Astrocyte of the spinal cord (primary cell): ENCODE measurements around the gene AGBL5.

Experiments used
- DNase-seq: peaks from one replicate; pipeline ENCODE4 v3.0.0; 2011; ENCODE audit warnings: low read depth, low spot score
- H3K4me3 ChIP-seq: 2 replicates; pipeline ENCODE4 v1.5.1; 2011; ENCODE audit warnings: low read depth, mild to moderate bottlenecking, low read length, moderate library complexity
- in situ Hi-C: cut with HindIII; loops from 2 replicates; pipeline ENCODE4 v1.10.0; 2017; ENCODE audit warnings: low sequenced_read_pairs
- TF ChIP-seq, protein P1 (sequence below): IDR thresholded peaks from 2 replicates; pipeline ENCODE4 v1.5.1; 2012; ENCODE audit warnings: low read depth, mild to moderate bottlenecking, low read length, inconsistent platforms

AGBL5 gene

DNA sequence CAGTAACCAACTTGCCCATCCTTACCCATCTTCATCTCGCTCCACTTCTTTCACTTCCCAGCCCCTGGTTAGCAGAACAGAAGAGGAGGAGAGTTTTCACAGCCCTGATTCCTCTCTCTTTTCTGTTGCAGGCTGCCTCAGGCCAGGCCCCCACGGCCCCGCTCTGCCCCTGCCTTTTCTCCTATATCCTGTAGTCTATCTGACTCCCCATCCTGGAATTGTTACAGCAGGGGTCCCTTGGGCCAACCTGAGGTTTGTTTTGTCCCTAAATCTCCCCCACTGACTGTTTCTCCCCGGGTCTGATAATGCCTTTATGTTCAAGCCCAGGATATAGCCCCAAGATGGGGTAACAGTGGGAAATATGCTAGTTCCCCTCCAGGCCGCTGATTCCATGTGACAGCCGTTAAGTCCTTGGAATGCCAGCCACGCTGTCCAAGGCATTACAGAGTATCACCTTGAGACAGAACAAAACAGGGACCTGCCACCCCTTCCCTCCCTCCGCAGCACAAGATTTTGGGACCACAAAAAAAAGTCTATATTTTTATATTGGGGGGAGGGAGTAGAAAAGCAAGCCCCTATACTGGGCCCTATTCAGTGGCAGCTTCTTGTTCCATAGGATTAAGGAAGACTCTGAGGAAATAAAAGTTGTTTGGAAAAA lies 18.6 kb downstream of the AGBL5 start:
- in situ Hi-C loops, result no loop called here
- TF ChIP-seq, protein P1, sequence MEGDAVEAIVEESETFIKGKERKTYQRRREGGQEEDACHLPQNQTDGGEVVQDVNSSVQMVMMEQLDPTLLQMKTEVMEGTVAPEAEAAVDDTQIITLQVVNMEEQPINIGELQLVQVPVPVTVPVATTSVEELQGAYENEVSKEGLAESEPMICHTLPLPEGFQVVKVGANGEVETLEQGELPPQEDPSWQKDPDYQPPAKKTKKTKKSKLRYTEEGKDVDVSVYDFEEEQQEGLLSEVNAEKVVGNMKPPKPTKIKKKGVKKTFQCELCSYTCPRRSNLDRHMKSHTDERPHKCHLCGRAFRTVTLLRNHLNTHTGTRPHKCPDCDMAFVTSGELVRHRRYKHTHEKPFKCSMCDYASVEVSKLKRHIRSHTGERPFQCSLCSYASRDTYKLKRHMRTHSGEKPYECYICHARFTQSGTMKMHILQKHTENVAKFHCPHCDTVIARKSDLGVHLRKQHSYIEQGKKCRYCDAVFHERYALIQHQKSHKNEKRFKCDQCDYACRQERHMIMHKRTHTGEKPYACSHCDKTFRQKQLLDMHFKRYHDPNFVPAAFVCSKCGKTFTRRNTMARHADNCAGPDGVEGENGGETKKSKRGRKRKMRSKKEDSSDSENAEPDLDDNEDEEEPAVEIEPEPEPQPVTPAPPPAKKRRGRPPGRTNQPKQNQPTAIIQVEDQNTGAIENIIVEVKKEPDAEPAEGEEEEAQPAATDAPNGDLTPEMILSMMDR, result no peak
- H3K4me3 ChIP-seq, result peak overlapping the region; percentile 99
- DNase-seq, result no peak

DNA sequence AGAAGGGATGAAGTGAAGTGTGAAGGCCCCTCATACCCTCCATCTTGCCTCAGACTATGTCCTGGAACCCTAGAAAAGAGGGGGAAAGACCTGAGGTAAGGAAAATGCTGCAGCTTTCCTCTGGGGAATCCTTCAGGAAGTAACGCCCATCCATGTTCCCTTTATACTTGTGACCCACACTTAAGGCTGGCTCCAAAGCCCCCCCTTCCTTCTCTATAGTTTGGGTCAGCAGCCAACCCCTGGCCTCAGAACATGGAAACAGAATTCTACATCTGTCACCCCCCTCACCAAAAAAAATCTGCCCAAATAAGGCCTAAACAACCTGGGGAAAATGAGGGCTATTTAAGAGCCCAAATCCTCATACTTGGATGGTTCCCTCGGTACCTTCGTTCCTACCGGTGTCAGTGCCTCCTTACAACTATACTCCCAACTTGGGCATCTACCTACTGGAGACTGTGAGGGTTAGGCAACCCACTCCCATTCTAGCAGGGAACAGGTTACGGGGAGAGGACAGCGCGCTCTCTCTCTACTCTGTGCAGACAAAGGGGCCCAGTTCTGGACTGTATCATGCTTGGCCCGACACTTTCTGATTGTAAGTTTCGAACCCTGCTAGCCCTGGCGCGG lies 19.3 kb downstream of the AGBL5 start:
- H3K4me3 ChIP-seq, result peak overlapping the region; percentile 99
- DNase-seq, result no peak
- in situ Hi-C loops, result no loop called here
- TF ChIP-seq, protein P1, result no peak

DNA sequence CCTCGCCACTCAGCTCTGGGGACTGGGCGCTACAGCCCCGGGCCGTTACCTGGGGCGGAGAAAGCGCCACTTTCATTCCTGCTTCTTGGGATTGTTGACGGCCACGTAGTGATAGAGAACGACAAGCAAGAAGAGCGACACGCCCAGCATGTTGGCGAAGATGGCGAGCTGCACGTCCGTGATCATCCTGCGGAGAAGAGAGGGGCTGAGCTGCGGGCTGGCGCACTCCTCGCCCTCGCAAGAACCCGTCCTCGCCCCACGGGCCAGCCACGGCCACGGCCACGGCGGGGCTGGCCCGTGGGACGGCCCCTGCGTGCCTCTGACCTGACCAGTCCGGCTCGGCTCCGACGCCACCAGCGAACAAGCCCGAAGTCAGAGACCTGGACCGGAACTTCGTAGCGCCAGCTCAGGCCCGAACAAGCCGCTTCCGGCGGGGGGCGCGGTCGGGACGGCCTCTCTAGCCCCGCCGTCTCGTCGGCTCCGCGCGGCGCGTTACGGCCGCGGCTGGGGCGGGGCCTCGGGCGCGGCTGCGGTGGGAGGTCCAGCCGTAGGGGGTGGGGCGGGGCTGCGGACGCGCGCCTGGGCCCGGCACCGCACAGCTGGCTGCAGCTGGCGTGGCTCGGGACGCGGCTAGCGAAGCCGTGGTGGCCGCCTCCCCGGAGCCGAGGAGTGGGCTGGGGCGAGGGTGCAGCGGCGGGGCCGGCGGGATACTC lies 20.0 kb downstream of the AGBL5 start, which contains the start of gene OST4:
TSS of gene OST4 (minus strand) at position 378 of the 713 bp plus-strand sequence.
- peak; percentile 94 for DNase-seq
- in situ Hi-C loops, result no loop called here
- H3K4me3 ChIP-seq, result peak within 1 kb of the TSS; percentile 99
- TF ChIP-seq, protein P1, result no peak

DNA sequence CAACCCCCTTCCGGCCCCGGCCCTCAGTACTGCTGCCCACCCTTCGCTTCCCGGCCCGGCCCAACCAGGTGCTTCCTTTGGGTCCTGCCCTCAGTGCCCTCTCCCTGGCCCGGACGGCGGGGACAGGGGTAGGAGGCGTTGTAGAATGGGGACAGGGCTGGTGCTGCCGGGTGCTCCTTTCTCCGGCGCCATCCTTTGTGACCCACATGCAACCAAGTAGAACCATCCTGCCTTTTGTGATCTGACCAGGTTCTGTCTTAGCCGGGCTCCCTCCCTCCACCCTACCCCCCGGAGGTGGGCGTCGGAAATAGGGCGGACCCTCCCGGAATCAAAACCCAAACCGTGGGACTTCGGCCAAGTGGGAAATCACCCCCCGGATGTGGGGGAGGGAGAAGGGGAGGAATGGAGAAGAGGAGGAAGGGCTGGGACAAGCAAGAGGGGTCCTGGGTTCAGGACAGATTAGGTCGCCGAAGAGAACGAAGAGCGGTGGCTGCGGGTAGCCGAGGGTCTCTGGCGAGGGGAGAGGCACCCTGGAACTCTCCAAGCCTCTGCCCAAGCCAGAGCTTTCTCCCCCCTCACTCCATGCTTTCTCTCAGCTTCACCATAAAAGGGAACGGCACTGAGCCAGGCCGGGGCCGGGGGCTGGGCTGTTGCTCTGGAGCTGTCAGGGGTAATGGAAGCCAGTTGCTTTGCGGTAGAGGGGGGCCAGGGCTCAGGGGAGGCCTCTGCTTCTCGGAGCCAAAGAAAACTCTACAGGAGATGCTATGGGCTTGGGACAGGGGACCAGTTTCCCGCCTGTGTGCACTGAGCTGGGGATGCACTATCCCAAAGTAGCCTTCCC lies 20.7 kb downstream of the AGBL5 start:
- peak; percentile 87 for DNase-seq
- H3K4me3 ChIP-seq, result peak overlapping the region; percentile 52
- in situ Hi-C loops, result no loop called here
- TF ChIP-seq, protein P1, result no peak

DNA sequence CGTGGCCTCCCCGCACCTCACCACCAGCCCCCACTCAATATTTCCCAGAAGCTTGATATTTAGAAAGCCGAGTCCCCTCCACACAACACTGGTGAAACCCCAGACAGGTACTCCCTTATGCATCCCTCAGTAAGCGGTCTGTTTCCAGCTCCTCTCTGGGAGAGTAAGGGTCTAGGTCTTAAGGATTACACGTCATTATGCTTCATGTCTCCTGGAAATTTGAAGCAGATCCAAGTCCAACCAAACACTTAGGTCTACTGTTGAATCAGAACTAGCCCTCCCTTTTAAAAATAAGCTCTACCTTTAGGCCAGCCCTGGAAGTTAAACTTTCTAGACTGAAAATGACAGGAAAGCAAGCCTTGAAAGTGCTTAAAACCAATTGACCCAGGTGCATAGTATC lies 21.5 kb downstream of the AGBL5 start:
- in situ Hi-C loops, result no loop called here
- TF ChIP-seq, protein P1, result no peak
- DNase-seq, result peak; percentile 79

DNA sequence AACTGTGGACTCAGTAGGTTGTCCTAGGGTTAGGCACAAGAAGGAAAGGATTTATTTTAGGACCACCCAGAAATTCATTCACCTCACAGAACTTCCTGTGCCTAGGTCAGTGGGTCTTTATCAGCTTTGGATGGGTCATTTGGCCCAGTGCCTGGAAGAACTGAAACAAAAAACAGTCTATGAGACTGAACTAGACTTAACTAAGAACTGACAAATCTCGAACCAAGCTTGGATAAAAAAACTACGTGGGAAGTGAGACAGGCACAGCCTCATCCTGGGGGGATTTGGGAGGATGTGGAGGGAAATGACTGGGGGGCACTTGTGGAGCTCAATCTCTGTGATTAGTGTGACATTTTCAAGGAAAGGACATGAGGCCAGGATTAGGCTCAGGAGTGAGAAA lies 22.3 kb downstream of the AGBL5 start:
- TF ChIP-seq, protein P1, result no peak
- in situ Hi-C loops, result no loop called here
- H3K4me3 ChIP-seq, result no peak overlapping the region
- no peak for DNase-seq

More for the DNA sequence above, 21.5 kb downstream of the AGBL5 start:
- H3K4me3 ChIP-seq, result no peak overlapping the region
